HG03354 (cell line): Measurements from ENCODE around the gene NUDT21.
"Not testable (repeated sequence)": the region's sequence is repeated elsewhere in the genome, so short reads cannot be mapped to it uniquely, and the experiment has no call there.

Source experiments
- ATAC-seq: cut with Tn5 transposase; IDR thresholded peaks from one replicate; pipeline ENCODE4 v1.9.1; 2021; ENCODE audit warnings: mild to moderate bottlenecking; ENCODE audit not compliant: unreplicated experiment, poor library complexity, severe bottlenecking

Gene NUDT21

GRCh38 chr16:56387396-56387795 lies 63.7 kb downstream of the NUDT21 start:
- ATAC-seq, result no peak

- no peak for ATAC-seq
These were observed 66.9 kb downstream of the NUDT21 start for GRCh38 chr16:56384074-56384721.

- ATAC-seq, result no peak
These were observed 68.2 kb downstream of the NUDT21 start for GRCh38 chr16:56382901-56383355.

- ATAC-seq, result no peak
These were observed 68.7 kb downstream of the NUDT21 start for GRCh38 chr16:56382459-56382858.

- ATAC-seq, result not testable (repeated sequence)
These were observed 70.2 kb downstream of the NUDT21 start for GRCh38 chr16:56380778-56381485.
